GM19351 (cell line): ENCODE measurements around the gene PELI2.

Source experiments
- ATAC-seq: cut with Tn5 transposase; IDR thresholded peaks from one replicate; pipeline ENCODE4 v1.9.1; 2021; ENCODE audit warnings: mild to moderate bottlenecking, moderate library complexity; ENCODE audit not compliant: unreplicated experiment

Gene PELI2

DNA sequence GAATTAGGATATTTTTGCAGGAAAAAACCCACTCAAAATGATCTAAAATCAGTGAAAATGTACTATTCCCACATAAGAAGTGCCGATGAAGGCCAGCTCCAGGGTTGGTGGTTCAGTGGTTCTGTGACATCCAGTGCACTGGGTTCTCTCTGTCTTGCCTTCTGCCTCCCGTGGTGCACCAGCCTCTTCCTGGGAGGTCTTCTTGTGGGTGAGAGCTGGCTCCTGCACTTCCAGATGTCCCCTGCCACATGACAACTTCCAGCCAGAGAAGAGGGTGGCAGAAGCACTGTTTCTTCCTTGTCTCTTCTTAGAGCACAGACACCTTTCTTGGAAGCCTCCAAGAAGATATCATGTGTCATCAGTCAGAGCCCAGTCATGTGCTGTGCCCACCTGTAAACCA, 170.9 kb downstream of the PELI2 start:
- no peak for ATAC-seq

DNA sequence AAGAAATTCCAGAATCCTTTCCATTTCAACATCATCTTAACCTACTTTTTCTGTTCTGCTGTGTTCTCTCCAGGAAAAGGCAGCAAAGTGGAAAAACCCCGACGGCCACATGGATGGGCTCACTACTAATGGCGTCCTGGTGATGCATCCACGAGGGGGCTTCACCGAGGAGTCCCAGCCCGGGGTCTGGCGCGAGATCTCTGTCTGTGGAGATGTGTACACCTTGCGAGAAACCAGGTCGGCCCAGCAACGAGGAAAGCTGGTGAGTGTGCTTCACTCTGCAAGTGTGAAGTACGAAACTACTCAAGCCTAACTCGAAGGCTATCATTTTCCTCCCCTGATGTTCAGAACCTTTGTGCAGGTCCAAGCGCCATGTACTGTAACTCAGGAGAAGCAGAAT, 172.0 kb downstream of the PELI2 start:
- ATAC-seq, result no peak

DNA sequence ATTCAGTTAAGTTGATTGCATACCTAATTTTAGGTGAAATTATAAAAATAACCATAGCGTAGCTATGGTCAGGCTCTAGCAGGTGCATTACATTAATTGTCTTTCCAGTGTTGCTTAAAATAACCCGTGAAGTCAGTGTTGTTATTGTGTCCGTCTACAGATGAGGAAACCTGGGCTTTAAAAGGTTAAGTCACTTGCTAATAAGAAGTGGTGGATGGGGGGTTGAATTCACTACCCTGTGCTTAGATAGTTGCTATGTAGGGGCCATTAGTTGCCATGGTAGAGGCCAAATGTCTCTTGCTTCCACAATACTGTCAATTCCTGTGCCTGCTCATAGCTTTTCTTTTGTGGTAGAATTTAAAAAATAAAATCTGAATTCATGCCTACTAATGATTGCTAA, 174.8 kb downstream of the PELI2 start:
- ATAC-seq, result no peak

DNA sequence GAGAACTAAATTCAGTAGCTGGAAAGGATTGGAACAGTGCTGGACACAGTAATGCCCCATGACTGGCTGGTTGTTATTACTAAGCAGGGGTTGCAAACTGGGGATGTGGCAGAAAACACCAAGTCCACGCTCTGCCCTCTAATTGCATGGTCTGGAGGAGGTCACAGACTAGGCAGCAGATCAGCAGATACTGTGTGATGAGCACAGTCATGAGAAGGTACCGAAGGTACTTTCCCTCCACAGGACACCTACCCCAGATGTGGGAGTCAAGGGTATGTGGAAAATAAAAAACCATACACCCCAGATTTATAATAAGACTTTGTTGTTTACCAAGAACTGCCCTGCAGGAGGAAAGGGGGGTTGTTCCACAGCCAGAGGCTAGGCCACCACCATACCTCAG, 175.3 kb downstream of the PELI2 start:
- no peak for ATAC-seq

DNA sequence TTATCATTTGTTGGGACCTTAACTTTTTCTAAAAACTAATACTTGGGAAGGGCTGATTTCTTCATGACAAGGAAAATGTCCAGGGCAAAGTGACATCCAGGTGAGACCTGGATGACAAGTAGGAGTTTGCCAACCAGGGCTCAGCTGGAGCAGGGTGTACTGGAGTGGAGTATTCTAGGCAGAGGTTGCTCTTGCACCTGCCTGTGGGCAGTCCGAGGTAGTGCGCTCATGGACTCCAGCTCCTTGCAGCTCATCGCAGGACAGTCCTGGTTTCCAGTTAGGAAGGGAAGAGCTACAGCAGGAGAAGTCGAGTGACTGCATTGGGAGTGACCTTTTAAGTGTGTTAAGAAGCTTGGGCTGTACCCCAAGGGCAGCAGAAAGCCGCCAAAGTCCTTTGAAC, 175.9 kb downstream of the PELI2 start:
- ATAC-seq, result no peak

DNA sequence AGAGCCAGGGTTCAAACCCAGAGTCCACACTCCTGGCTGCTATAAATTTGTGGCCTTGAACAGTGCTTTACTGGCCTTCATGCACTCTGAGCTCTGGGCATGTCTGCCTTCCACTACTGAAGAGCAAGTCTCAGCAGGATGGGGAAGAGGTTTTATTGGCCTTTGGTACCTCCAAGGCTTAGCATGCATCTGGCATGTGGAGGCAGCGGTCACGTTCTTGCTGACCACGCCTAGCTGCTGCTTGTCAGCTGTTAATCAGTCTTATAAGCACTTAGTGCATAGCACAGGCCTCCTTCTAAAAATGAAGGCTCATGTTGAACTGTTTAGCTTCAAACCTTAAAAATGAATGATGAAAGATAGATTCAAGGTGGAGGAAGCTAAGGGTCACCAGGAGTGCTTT, 177.5 kb downstream of the PELI2 start:
- ATAC-seq, result no peak

DNA sequence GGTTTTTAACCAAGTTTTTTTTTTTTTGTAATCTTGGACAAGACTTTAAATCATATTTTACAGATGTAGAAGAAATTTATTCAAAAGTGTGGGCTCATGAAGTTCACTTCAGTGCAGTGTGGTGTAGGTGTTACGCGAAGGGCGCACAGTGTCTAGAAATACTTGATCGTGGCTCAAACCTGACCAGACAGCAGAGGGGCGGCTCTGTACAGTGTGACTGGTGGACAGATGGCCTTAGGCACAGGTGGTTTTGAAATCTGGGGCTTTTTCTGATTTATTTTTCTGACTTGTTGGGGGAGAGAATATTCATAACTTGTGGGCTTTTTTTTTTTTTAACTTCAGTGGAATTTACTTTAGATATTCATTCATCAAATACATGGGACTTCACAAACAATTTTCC, 179.2 kb downstream of the PELI2 start:
- ATAC-seq, result no peak

DNA sequence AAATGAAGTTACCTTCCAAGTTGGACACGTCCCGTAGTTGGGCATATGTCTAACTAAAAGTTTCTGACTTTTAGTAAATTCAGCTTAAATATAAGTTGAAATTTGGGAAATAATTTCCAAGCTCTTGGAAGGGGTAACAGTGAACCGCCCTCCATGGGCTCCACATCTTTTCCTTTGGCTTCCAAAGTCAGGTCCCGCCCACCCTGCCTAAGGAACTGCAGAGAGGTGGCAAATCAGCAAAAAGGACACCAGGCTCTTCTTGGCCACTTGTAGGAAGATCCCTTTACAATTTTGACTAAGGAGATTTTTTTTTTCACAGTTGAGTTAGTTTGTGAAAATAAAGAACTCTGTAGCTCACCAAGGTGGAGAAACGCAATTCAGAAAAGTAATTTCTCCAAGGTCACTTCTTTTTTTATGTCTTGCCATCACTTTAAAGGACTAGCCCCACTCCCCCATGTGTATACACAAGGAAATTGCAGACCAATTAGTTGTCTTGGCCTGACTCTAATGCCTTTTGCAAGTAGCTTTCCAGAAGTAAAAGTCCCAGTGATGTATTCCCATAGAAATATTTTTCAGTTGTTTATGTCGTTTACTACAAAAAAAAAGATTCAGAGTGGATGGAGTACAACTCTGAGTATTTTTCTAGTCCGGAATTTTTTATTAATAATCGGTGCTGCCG, 181.2 kb downstream of the PELI2 start:
- no peak for ATAC-seq

DNA sequence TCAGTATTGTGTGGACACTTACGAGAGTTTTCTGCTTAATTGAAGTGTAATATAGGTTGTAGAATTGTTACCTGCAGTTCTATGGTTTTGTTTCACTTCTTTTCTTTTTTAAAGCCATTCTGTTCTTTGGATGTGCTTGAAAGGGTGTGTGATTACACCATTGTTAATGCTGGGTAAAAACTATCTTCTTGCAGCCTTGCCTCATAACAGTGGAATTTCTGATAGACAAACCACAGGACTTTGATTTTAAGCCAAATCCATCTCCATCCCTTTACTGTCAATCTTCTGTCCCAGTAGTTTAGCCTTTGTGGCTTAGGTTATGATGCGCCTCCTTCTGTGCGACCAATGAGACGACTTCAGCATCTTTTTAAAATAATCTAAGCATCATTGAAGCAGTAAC, 182.3 kb downstream of the PELI2 start:
- ATAC-seq, result no peak

DNA sequence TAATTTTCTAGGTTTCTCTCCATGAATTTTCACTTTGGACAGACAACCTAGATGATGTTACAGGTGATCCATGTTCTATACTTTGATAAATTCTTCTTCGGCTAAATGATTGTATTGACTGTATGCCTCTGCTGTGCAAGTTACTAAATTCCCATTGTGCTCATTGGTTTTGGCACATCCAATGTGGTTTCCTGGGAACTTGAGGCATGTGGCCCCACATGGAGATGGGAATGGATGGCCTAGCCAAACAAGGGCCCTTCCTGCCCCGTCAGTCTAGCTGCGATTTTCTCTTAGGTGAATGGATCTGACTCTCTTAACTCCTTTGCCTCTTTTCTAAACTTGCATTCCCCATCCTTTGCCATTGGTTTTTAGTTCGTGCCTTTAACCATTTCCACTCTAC, 186.2 kb downstream of the PELI2 start:
- ATAC-seq, result no peak

DNA sequence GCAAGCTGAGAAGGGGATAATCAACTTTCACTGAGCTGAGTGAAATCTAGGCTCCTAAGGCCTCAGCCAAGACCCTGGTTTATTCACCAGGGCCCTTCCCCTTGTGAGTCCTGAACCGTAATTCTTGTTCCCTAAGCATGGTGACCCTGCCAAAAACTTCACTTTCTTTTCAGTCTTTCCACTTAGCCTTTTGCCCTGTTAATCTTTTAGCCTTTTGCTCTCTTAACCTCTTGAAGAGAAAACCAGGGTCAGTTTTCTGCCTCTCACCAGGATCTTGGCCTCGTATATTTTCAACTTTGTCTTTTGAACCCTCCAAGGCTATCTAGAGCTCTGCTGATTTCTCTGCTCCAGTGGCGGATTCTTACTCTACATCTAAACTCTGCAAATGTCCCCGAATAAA, 191.0 kb downstream of the PELI2 start:
- ATAC-seq, result no peak

DNA sequence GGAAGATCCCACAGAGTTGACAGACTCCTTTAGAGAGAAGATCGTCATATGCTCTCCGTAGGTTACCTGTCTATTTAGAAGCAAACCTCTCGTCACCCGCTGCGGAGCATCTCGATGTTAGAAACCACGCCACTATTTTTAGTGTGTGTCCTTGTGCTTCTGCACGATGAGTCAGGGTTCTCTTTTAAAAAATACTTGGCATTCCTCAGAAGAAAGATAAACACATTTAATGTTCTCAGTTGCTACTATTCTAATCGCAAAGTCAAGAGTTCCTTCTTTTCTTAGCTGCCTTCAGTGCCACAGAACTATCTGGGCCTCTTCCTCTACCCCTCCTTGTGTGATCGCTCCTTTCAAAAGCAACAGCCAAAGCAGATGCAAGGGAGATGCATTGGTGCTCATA, 192.4 kb downstream of the PELI2 start:
- ATAC-seq, result no peak

DNA sequence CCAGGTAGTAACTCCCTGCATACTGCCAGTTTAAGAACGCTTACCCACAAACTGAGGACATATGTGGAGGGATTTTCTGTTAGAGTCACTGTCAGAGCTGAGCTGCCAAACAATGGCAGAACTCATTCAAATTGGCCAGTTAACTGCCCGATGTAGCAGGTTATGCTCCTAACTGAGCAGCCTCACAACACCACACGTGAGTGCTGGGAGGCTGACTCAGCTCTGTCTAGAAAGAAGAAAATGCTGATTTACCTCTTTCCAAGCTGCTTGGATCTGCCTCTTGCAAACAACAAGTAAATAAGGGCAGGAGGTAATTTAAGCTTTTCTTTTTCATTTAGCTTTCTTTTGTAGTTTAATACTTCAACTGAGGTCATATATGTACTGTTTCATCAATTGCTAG, 195.6 kb downstream of the PELI2 start:
- ATAC-seq, result no peak

DNA sequence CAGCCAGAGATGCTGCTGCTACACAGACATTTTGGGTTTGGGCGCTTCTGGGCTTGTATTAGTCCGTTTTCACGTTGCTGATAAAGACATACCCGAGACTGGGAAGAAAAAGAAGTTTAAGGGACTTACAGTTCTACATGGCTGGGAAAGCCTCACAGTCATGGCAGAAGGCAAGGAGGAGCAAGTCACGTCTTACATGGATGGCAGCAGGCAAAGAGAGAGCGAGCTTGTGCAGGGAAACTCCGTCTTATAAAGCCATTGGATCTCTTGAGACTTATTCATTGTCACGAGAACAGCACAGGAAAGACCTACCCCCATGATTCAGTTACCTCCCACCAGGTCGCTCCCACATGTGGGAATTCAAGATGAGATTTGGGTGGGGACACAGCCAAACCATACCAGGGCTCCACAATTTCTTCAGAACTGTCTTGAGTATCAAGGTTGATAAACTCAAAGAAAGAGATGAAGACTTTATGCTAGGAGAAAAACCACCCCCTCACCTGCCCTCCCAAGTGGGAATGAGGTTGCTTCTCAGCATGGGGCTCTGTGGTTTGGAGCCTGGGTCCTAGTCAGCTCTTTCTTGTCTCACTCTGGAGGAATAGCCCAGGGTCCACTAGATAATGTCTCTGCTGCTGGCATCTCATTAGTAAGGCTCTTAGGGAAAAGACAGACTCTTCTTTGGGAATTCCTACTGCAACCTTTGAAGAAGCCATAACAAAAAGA, 200.3 kb downstream of the PELI2 start:
- ATAC-seq, result no peak

DNA sequence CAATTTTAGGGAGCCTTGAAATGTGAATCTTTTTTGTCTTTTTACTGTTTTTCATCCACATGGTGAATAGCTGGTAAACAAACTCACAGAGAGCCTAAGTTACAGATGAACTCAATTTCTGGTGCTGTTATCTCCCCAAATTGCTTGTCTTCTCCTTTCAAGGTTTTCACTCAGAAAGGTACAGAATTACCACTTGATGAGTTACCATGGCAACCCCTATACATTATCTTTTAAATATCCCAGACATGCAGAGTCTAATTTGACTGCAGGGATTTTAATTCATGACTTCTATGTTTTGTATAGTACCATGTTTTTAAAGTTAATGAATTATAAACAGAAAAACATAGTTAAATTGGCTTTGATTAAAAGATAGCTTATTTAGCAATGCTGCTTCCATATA, 203.7 kb downstream of the PELI2 start:
- ATAC-seq, result no peak

DNA sequence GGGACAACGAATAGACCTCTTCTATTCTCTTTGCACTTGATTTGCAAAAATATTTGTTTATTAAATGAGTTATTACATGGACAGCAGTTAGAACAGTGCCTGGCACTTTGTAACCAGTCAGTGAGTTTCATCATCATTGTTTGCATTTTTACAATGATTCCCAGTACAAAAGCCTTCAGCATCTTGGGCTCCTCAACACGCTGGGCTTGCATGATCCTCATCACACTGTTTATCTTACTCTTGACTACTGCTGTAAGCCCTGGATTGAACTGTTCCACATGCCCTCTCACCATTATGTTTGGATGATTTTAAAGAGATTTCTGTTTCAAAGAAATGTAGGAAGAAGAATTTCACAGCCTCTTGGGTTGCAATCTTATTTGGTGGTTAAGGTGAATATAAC, 204.3 kb downstream of the PELI2 start:
- ATAC-seq, result no peak

DNA sequence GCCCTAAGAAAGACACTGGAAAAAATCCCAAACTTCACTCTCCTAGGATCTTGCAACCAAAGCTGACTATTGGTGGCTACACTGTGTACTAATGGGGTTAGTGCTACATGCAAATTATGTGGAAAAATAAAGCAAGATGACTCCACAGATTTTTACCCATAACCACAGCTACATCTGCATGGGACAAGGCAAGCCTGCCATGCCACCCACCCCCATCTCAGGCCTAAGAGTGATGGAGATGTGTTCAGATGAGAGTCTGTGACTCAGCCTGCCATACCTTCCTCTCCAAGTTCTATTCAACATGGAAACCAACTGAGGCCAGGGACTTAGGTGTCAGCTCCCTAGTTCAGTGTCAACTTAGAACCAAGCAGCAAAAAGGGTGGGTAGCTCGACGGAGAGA, 206.2 kb downstream of the PELI2 start:
- no peak for ATAC-seq

DNA sequence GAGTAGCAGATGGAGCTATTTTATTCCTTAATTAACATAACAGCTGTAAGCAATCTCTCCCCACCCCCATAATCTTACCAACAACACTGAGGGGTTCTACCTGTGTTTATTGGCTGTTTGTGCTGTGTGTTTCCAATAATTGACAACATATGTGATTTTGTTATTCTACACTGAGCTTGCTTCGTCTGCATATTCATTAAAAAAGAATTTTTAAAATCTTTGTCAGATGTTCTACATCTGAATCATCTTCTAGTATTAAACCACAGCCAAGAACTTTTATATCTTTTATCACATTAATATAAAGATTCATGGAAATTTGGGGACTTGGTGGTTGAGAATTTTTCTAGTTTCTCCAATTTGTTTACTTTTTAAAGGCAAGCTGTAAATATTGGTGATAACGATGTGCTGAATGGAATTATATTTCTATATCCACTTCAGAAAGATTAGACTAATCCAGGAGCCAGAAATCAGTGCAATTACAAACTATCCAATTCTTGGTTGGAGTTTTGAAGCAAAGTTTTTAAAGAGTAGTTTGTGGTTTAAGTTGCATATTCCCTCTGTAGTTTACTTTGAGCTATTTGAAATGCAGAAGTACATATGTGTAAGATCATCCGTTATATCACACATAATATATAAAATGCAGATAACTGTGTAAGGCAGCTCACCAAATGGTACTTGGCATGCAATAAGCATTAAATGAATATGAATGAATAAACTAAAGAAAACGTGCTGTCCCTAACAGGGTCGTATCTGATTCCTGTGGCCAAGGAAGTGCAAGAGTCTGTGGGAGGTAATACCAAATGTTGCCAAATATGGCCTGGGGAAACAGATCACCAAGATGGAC, 206.9 kb downstream of the PELI2 start:
- ATAC-seq, result no peak

DNA sequence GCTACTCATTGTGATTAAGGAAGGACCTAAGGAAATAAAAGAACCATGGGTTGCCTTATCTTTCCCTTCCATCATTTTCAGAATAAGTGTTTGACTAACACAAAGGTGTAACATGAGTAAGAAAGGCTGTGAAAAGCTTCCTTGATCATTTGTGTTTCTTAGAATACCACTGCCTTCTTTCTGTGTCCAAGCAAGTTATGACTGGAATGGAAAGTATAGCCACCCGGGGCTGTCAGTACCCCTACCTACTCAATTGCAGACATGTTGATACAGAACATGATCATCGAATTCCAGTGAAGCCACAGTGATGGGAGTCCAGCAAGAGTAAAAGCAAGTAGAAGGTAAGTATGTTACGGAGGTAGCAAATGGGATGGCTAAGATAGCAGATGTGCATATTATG, 209.8 kb downstream of the PELI2 start:
- ATAC-seq, result no peak

DNA sequence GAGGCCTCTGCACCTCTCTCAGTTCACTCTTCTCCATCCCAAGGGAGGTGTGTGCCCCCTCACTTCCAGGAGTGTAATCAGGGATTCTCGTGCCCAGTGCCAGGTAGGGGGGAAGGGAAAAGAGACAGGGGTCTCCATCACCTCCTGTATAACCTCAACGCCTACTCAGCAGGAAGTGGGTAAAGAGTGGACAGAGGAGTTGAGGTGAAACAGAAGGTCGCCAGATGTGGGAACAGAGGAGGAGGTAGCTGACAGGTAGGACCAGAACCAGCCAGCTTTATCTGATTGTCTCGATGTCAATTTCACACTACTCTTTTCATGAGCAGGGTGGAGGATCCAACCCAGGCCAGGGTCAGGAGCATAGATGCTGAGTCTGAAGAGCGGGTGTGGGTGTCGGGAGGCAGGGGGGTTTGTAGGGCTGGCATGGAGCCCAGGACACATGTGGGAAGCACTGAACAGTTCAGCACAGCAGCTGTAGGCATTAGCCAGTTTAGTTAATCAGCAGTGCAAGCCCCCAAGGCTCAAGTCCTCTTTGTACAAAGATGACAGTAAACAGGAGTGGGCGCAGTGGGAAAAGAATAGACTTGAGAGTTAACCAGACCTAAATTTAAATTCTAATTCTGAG, 213.5 kb downstream of the PELI2 start:
- no peak for ATAC-seq
